HG03432 (cell line): ENCODE data around the gene LYPD3.
"Not testable (repeated sequence)": the region's sequence is repeated elsewhere in the genome, so short reads cannot be mapped to it uniquely, and the experiment has no call there.

Experiments used
- ATAC-seq: cut with Tn5 transposase; IDR thresholded peaks from one replicate; pipeline ENCODE4 v1.9.1; 2021; ENCODE audit warnings: mild to moderate bottlenecking, moderate library complexity; ENCODE audit not compliant: unreplicated experiment

The LYPD3 gene

GRCh38 chr19:43437284-43437683, 28.1 kb downstream of the LYPD3 start:
- not testable (repeated sequence) for ATAC-seq

GRCh38 chr19:43435775-43436174, 29.6 kb downstream of the LYPD3 start:
- ATAC-seq, result no peak

GRCh38 chr19:43433689-43434088, 31.7 kb downstream of the LYPD3 start:
- ATAC-seq, result no peak

GRCh38 chr19:43433358-43433673, 32.1 kb downstream of the LYPD3 start:
- no peak for ATAC-seq

- ATAC-seq, result no peak
These were observed 34.4 kb downstream of the LYPD3 start for GRCh38 chr19:43430976-43431375.

GRCh38 chr19:43430142-43430710, 35.2 kb downstream of the LYPD3 start:
- no peak for ATAC-seq

- no peak for ATAC-seq
These were observed 36.0 kb downstream of the LYPD3 start for GRCh38 chr19:43429395-43429794.

GRCh38 chr19:43425567-43426392, 39.6 kb downstream of the LYPD3 start:
- no peak for ATAC-seq

- ATAC-seq, result no peak
These were observed 41.6 kb downstream of the LYPD3 start for GRCh38 chr19:43423779-43424178.

GRCh38 chr19:43422689-43423066, 42.7 kb downstream of the LYPD3 start:
- ATAC-seq, result no peak

GRCh38 chr19:43422000-43422688, 43.3 kb downstream of the LYPD3 start:
- no peak for ATAC-seq

- no peak for ATAC-seq
These were observed 44.5 kb downstream of the LYPD3 start for GRCh38 chr19:43420954-43421353.

GRCh38 chr19:43416951-43417623, 48.3 kb downstream of the LYPD3 start:
- no peak for ATAC-seq

GRCh38 chr19:43414554-43414953, 50.9 kb downstream of the LYPD3 start, which contains the start of gene TEX101:
Gene TEX101, plus strand, starts transcription at chr19:43414890. Its CDS starts 1,030 bp downstream, at chr19:43415920.
- ATAC-seq, result no peak

GRCh38 chr19:43412441-43412840, 53.0 kb downstream of the LYPD3 start:
- no peak for ATAC-seq
